ENCODE data around the gene ITGA2.

Gene ITGA2

DNA sequence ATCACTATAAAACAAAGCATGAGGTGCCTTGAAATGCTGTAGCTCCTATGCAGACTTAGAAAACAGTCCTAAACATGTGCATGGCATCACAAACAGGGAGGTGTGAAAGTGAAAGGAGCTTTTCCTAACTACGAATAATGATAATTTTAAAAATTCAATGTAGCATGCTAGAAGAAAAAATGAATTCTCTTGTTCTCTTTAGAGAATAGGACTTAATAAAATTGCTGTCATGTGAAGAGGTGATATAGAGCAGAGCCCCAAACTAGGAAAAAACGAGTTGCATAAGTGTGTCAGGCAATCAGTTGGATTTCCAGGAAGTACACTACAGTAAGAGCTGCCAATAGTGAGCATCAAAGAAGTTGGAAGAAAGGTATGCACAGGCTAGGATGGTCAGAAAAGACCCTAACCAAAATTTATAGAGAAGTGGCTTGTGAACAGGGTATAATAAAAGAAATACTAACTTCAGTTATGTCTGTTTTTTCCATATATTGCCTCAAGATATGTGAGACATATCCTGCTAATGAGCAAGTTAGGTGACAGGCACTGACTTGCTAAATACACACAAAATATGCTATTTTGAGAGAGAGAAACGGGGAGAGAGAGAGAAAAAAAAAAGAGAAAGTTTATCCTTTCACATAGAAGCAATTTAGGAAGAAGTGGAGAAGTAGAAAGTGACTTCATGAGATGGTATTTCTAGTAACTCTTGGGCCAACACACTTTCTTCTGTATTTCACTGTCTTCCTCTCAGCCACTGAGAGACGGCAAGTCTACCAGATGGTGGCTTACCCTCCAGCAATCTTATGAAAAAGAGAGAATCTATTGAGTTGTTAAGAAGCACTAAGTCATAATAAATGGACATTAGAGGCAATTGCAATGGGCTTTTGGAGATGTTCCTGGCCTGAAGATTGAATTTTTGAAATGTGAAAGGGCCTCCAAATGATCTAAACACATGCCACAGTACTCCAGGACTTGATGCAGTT is 18.0 kb downstream of the ITGA2 start:
- TF ChIP-seq, protein P1, sequence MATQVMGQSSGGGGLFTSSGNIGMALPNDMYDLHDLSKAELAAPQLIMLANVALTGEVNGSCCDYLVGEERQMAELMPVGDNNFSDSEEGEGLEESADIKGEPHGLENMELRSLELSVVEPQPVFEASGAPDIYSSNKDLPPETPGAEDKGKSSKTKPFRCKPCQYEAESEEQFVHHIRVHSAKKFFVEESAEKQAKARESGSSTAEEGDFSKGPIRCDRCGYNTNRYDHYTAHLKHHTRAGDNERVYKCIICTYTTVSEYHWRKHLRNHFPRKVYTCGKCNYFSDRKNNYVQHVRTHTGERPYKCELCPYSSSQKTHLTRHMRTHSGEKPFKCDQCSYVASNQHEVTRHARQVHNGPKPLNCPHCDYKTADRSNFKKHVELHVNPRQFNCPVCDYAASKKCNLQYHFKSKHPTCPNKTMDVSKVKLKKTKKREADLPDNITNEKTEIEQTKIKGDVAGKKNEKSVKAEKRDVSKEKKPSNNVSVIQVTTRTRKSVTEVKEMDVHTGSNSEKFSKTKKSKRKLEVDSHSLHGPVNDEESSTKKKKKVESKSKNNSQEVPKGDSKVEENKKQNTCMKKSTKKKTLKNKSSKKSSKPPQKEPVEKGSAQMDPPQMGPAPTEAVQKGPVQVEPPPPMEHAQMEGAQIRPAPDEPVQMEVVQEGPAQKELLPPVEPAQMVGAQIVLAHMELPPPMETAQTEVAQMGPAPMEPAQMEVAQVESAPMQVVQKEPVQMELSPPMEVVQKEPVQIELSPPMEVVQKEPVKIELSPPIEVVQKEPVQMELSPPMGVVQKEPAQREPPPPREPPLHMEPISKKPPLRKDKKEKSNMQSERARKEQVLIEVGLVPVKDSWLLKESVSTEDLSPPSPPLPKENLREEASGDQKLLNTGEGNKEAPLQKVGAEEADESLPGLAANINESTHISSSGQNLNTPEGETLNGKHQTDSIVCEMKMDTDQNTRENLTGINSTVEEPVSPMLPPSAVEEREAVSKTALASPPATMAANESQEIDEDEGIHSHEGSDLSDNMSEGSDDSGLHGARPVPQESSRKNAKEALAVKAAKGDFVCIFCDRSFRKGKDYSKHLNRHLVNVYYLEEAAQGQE (IDR thresholded peaks at IDR 0.05; ENCODE audit: insufficient replicate concordance, low read depth) = no peak
- TF ChIP-seq GABPA (IDR thresholded peaks at IDR 0.05; ENCODE audit: low read depth) (no peak), POLR2AphosphoS5 (IDR thresholded peaks at IDR 0.05; ENCODE audit: low read depth) (no peak), SPI1 (IDR thresholded peaks at IDR 0.05; ENCODE audit: borderline replicate concordance, low read depth) (no peak)
- TF ChIP-seq, protein P2, sequence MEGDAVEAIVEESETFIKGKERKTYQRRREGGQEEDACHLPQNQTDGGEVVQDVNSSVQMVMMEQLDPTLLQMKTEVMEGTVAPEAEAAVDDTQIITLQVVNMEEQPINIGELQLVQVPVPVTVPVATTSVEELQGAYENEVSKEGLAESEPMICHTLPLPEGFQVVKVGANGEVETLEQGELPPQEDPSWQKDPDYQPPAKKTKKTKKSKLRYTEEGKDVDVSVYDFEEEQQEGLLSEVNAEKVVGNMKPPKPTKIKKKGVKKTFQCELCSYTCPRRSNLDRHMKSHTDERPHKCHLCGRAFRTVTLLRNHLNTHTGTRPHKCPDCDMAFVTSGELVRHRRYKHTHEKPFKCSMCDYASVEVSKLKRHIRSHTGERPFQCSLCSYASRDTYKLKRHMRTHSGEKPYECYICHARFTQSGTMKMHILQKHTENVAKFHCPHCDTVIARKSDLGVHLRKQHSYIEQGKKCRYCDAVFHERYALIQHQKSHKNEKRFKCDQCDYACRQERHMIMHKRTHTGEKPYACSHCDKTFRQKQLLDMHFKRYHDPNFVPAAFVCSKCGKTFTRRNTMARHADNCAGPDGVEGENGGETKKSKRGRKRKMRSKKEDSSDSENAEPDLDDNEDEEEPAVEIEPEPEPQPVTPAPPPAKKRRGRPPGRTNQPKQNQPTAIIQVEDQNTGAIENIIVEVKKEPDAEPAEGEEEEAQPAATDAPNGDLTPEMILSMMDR (IDR thresholded peaks at IDR 0.05; ENCODE audit: insufficient read depth, low read length) = no peak
- Histone ChIP-seq H3K27ac (replicated peaks) (no peak overlapping the region), H3K4me3 (replicated peaks; ENCODE audit: insufficient read depth, low read length) (no peak overlapping the region), H3K27me3 (ENCODE audit: insufficient read depth, poor library complexity, severe bottlenecking) (no peaks in the 10 kb centered on the region)
- no peak for DNase-seq (ENCODE audit: low read depth in 1 of 2, low spot score in 1 of 2)

DNA sequence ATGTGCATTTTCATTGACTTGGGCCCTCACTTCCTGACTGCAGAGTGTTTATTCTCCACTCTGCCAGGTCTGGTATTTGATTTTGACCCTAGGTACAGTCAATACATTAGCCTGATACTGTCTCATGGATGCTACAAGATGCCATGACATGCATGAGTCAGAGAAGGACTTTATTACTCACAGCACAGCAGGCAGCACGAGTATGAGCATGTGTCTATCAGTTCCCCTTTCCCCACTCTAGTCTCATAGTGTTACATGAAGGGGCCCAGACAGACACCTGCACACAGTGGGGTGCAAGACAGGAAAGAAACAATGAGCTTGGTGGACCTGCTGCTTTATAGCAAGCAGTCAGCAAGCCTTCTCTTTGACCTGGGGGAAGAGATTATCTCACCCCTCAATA is 19.6 kb downstream of the ITGA2 start:
- no peaks in the 10 kb centered on the region for H3K27me3 ChIP-seq (ENCODE audit: insufficient read depth, poor library complexity, severe bottlenecking)
- no peak for DNase-seq (ENCODE audit: low read depth in 1 of 2, low spot score in 1 of 2)
- peak; percentile 9; the same call in 1 of the 2 replicates for TF ChIP-seq SPI1 (IDR thresholded peaks at IDR 0.05; ENCODE audit: borderline replicate concordance, low read depth)
- TF ChIP-seq, protein P2 (IDR thresholded peaks at IDR 0.05; ENCODE audit: insufficient read depth, low read length) = no peak
- no peak for TF ChIP-seq POLR2AphosphoS5 (IDR thresholded peaks at IDR 0.05; ENCODE audit: low read depth)
- no peak for TF ChIP-seq GABPA (IDR thresholded peaks at IDR 0.05; ENCODE audit: low read depth)

DNA sequence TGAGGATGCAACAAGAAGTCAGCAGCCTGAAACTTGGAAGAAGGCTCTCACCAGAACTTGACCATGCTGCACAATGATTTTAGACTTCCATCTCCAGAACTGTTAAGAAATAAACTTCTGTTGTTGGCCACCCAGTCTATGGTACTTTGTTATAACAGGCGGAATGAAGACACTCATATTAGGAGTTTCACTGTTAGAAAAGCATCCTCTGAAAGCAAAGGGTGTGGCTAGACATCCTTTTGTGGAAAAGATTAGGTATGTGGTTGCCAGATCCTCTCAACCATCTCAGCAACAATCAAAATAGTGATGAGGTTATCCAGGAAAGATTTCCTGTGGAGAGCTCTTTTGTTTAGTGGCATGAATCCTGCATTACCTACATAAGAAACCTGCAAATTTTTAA is 20.7 kb downstream of the ITGA2 start:
- H3K27me3 ChIP-seq (ENCODE audit: insufficient read depth, poor library complexity, severe bottlenecking) = no peaks in the 10 kb centered on the region
- DNase-seq (ENCODE audit: low read depth in 1 of 2, low spot score in 1 of 2) = no peak
- no peak overlapping the region for H3K27ac ChIP-seq (replicated peaks)
- H3K4me3 ChIP-seq (replicated peaks; ENCODE audit: insufficient read depth, low read length) = no peak overlapping the region
- no peak for TF ChIP-seq GABPA (IDR thresholded peaks at IDR 0.05; ENCODE audit: low read depth)
- no peak for TF ChIP-seq POLR2AphosphoS5 (IDR thresholded peaks at IDR 0.05; ENCODE audit: low read depth)
- TF ChIP-seq SPI1 (IDR thresholded peaks at IDR 0.05; ENCODE audit: borderline replicate concordance, low read depth) = no peak
- TF ChIP-seq, protein P2 (IDR thresholded peaks at IDR 0.05; ENCODE audit: insufficient read depth, low read length) = no peak
- TF ChIP-seq, protein P1 (IDR thresholded peaks at IDR 0.05; ENCODE audit: insufficient replicate concordance, low read depth) = no peak

More for the DNA sequence above, 19.6 kb downstream of the ITGA2 start:
- H3K27ac ChIP-seq (replicated peaks) = no peak overlapping the region
- H3K4me3 ChIP-seq (replicated peaks; ENCODE audit: insufficient read depth, low read length) = no peak overlapping the region
